ENCODE results near the gene SIK3. TPM values are rescaled to one million over a fixed set of nuclear protein-coding genes. Genes with fewer than 3 reads are reported as not detected.

The SIK3 gene
- total and polyA plus RNA-seq, 2 donors (not counting 3 experiments of a cell fraction or from before 2014, with no cell fraction given) = 10.3 to 21.3 TPM

- no peaks in the 10 kb centered on the region for H4K20me1 ChIP-seq (replicated peaks; ENCODE audit: control insufficient read depth, extremely low read depth, insufficient read depth, low read length)
- no peak overlapping the region for H3K4me3 ChIP-seq (replicated peaks in 1 of 3; ENCODE audit: insufficient read depth in 1 of 3, low read depth in 1 of 3, low read length in 3 of 3)
- no peaks in the 10 kb centered on the region for H3K27me3 ChIP-seq (ENCODE audit: control insufficient read depth in 2 of 2, insufficient read depth in 2 of 2, low read length in 2 of 2)
- dilution Hi-C loops (cut with MboI; ENCODE audit: extremely low pct_ligation_motif_present, low sequenced_read_pairs) = no loop called here
- H3K9me3 ChIP-seq (replicated peaks; ENCODE audit: control insufficient read depth, insufficient read depth, low read length) = no peaks in the 10 kb centered on the region
- DNase-seq (ENCODE audit: low read depth, low spot score) (no peak), FAIRE-seq (no peak)
- peaks cover 4 to 9% of the 10 kb centered on the region in 2 experiments for H3K36me3 ChIP-seq (ENCODE audit: control insufficient read depth in 2 of 2, extremely low read depth in 1 of 2, insufficient read depth in 2 of 2, low read length in 2 of 2)
- BruUV-seq (replicated peaks) = no TSS peak
- H3K79me2 ChIP-seq (ENCODE audit: control insufficient read depth, insufficient read depth, low read length) = no peaks in the 10 kb centered on the region
- no peak for TF ChIP-seq FOS (IDR thresholded peaks at IDR 0.05; ENCODE audit: borderline replicate concordance, insufficient read depth, low read length)
- no peak for TF ChIP-seq CTCF (IDR thresholded peaks at IDR 0.05; ENCODE audit: extremely low read depth in 1 of 2, insufficient read depth in 1 of 2, low read depth in 1 of 2, low read length in 2 of 2)
- no peak for TF ChIP-seq MYC (IDR thresholded peaks at IDR 0.05; ENCODE audit: low read depth, low read length)
- no peak for TF ChIP-seq POLR2AphosphoS5 (IDR thresholded peaks at IDR 0.05; ENCODE audit: insufficient read depth, low read depth, low read length)
- TF ChIP-seq GATA2 (IDR thresholded peaks at IDR 0.05; ENCODE audit: insufficient read depth, insufficient read length, low read depth, low read length) = no peak
- TF ChIP-seq JUN (IDR thresholded peaks at IDR 0.05; ENCODE audit: borderline replicate concordance, insufficient read depth, insufficient read length, low read depth) = no peak
- no peak for TF ChIP-seq EZH2 (IDR thresholded peaks at IDR 0.05; ENCODE audit: borderline replicate concordance, low read depth, low read length, severe bottlenecking)
- TF ChIP-seq MAX (IDR thresholded peaks at IDR 0.05; ENCODE audit: insufficient read depth, insufficient read length) = no peak
- TF ChIP-seq POLR2A (IDR thresholded peaks at IDR 0.05; ENCODE audit: low read depth, low read length) = no peak
- H2AFZ ChIP-seq (ENCODE audit: low read depth, low read length) = no peak overlapping the region
- CTCF ChIA-PET = interaction anchor here (0.8 to 0.9 kb wide), 2 partner anchors 13 to 76 kb away, joined by 3 read pairs; partner anchors contain the start of gene APOA5
- H3K27ac ChIP-seq (ENCODE audit: insufficient read depth, low read depth, low read length) = no peak overlapping the region
- POLR2A ChIA-PET = no interaction called here
- no peak overlapping the region for H3K9ac ChIP-seq (replicated peaks; ENCODE audit: extremely low read depth, insufficient read depth, low read length)
- intact Hi-C loops (cut with micrococcal nuclease) = loop anchor here (5.0 kb wide), 1 partner anchor 75 kb away; the partner anchor contains the start of gene APOA5
- H3K4me1 ChIP-seq (ENCODE audit: control insufficient read depth, extremely low read depth, insufficient read depth, low read length) = peaks cover 6% of the 10 kb centered on the region
- H3K9me1 ChIP-seq (replicated peaks; ENCODE audit: control insufficient read depth, extremely low read depth, insufficient read depth, low read length) = no peaks in the 10 kb centered on the region
- no peak overlapping the region for H3K4me2 ChIP-seq (ENCODE audit: insufficient read depth, low read length)
Observed at GRCh38 chr11:116867619-116868018, 230.6 kb downstream of the SIK3 start.

Measured in endothelial cell of umbilical vein (primary cell).